Measurements from ENCODE around the gene BLZF1. TPM values are rescaled to one million over a fixed set of nuclear protein-coding genes. Genes with fewer than 3 reads are reported as not detected.

Gene BLZF1
- 10 to 100 TPM; 14.6 to 18.4 TPM for total RNA-seq

DNA sequence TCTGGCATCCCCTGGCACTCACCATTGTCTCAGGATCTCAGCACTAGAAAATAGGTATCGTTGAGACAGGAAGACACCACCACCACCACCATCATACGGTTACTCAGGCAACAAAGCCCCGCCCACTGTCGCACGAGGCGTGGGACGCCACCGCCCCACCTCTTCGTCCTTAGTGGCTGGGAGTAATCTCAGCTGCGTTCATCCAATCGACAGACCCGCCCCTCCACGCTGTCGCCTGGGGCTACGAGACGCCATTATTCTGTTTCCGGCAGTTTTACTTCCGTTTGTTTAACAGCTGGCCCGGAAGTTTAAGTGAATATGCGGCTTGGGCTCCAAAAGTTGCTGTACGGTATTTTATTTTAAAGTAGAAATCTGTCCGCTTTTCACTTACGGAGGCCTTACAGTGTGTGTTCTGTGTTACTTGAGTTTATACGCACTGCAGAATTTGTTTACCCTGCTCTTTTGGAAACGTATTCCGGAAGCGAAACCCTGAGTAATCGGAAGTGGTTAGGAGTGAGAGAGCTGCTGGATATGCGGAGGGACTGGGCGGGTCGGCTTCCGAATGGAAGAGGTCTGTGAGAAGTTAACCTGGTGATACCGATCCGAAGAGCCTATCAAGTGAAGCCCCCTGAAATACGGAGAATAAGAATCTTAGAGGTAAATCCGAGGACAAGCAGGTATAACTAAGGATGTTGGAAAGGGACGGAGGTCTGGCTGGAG lies at the start of gene BLZF1, which contains the start of gene NME7:
BLZF1 (plus strand) TSS at position 510 of the 720 bp plus-strand sequence. CDS start 1,328 bp downstream, outside the sequence.
NME7 (minus strand) TSS at position 112 of the 720 bp plus-strand sequence; CDS start at position 25, 87 bp downstream.
- peaks cover 0 to 13% of the 10 kb centered on the region in 2 donors for H3K4me1 ChIP-seq
- H3K4me3 ChIP-seq, result peak within 1 kb of the TSS; percentile 66 to 74
- peak within 1 kb of the TSS; percentile 80 to 81 for H3K27ac ChIP-seq
- TF ChIP-seq, protein P1, sequence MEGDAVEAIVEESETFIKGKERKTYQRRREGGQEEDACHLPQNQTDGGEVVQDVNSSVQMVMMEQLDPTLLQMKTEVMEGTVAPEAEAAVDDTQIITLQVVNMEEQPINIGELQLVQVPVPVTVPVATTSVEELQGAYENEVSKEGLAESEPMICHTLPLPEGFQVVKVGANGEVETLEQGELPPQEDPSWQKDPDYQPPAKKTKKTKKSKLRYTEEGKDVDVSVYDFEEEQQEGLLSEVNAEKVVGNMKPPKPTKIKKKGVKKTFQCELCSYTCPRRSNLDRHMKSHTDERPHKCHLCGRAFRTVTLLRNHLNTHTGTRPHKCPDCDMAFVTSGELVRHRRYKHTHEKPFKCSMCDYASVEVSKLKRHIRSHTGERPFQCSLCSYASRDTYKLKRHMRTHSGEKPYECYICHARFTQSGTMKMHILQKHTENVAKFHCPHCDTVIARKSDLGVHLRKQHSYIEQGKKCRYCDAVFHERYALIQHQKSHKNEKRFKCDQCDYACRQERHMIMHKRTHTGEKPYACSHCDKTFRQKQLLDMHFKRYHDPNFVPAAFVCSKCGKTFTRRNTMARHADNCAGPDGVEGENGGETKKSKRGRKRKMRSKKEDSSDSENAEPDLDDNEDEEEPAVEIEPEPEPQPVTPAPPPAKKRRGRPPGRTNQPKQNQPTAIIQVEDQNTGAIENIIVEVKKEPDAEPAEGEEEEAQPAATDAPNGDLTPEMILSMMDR (IDR thresholded peaks at IDR 0.05), result no peak
- no peaks in the 10 kb centered on the region for H3K27me3 ChIP-seq
- peak; percentile 96 for DNase-seq (ENCODE audit: low spot score)
- peaks cover 8% of the 10 kb centered on the region for H3K36me3 ChIP-seq
- H3K9me3 ChIP-seq, result no peaks in the 10 kb centered on the region

DNA sequence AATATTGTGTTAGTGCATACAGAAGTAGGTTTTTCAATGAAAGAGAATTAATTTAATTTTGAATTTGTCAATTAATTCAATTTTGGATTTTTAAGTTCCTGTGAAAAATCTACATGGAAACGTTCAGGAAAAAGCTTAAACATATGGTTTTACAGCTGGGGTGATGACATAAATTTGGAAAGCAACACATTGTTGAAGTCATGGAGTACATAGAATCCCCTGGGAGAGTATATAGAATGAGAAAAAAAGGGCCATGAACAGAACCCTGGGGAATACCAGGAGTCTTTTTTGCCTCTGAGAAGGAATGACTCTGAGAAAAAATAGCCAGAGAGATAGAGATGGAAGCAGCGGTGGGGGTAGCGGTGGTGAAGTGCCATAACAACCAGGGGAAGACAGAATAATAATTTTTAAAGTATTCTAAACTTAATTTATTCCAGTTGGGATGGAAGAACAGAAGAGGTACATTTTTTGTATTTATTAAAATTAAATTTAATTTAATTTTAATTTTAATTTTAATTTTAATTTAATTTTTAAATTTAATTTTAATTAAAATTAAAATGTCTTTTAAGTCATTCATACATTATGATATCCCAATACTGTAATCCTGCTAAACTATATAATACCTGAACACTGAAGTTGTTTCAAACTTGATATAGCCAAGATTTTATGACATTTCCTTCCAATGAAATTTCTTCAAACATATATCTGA lies 49.3 kb upstream of the BLZF1 start:
- Histone ChIP-seq H3K27me3 (no peaks in the 10 kb centered on the region), H3K9me3 (no peaks in the 10 kb centered on the region), H3K36me3 (no peaks in the 10 kb centered on the region), H3K4me3 (no peak overlapping the region), H3K4me1 (no peaks in the 10 kb centered on the region), H3K27ac (no peak overlapping the region)
- DNase-seq (ENCODE audit: low spot score), result no peak
- TF ChIP-seq, protein P1 (IDR thresholded peaks at IDR 0.05), result no peak

GRCh38 chr1:169321539-169321938 lies 46.5 kb upstream of the BLZF1 start:
- no peaks in the 10 kb centered on the region for H3K27me3 ChIP-seq
- H3K36me3 ChIP-seq, result no peaks in the 10 kb centered on the region
- TF ChIP-seq, protein P1 (IDR thresholded peaks at IDR 0.05), result no peak
- no peaks in the 10 kb centered on the region for H3K4me1 ChIP-seq
- H3K4me3 ChIP-seq, result no peak overlapping the region
- H3K9me3 ChIP-seq, result no peaks in the 10 kb centered on the region
- no peak overlapping the region for H3K27ac ChIP-seq
- DNase-seq (ENCODE audit: low spot score), result no peak

- Histone ChIP-seq H3K27ac (no peak overlapping the region), H3K36me3 (no peaks in the 10 kb centered on the region), H3K9me3 (no peaks in the 10 kb centered on the region), H3K4me3 (no peak overlapping the region), H3K27me3 (no peaks in the 10 kb centered on the region), H3K4me1 (peaks cover 0 to 4% of the 10 kb centered on the region in 2 donors)
- no peak for DNase-seq (ENCODE audit: low spot score)
- TF ChIP-seq, protein P1 (IDR thresholded peaks at IDR 0.05), result no peak
These were observed 45.9 kb upstream of the BLZF1 start for GRCh38 chr1:169322138-169322537.

- H3K27me3 ChIP-seq, result no peaks in the 10 kb centered on the region
- peaks cover 0 to 5% of the 10 kb centered on the region in 2 donors for H3K4me1 ChIP-seq
- peaks cover 0 to 6% of the 10 kb centered on the region in 2 donors for H3K9me3 ChIP-seq
- no peak overlapping the region for H3K27ac ChIP-seq
- no peak overlapping the region for H3K4me3 ChIP-seq
- TF ChIP-seq, protein P1 (IDR thresholded peaks at IDR 0.05), result no peak
- no peaks in the 10 kb centered on the region for H3K36me3 ChIP-seq
- DNase-seq (ENCODE audit: low spot score), result no peak
These were observed 42.9 kb upstream of the BLZF1 start for GRCh38 chr1:169325117-169325516.

Measured in right atrium auricular region (tissue), 2 donors.